A549 (cell line): Measurements from ENCODE around the gene MBP.

Experiments used
- CEBPB ChIP-seq, 2 experiments: fragments of >200 bp in 1 of 2; sonication (Bioruptor Twin) in 1 of 2; formaldehyde crosslinking in 1 of 2; IDR thresholded peaks; 2 replicates each; pipeline ENCODE4 v1.6.1; 2012 to 2016
- CTCF ChIP-seq: fragments of >200 bp; sonication (Bioruptor Twin); formaldehyde crosslinking; IDR thresholded peaks from 3 replicates; pipeline ENCODE4 v1.5.1; 2016
- KDM1A ChIP-seq: fragments of 200-600 bp; sonication (generic); IDR thresholded peaks from 2 replicates; pipeline ENCODE4 v1.6.1; 2016; ENCODE audit warnings: low read depth, mild to moderate bottlenecking

GRCh38 chr18:77130229-77131099, 2.1 kb downstream of the MBP start:
- TF ChIP-seq CTCF = no peak
- no peak for TF ChIP-seq CEBPB (IDR thresholded peaks at IDR 0.05)
- TF ChIP-seq KDM1A = no peak
